Measurements from ENCODE around the gene FAM32A. TPM values are rescaled to one million over a fixed set of nuclear protein-coding genes. Genes with fewer than 3 reads are reported as not detected.

The FAM32A gene
- total RNA-seq, 1 donor from 2014 or later = 64.0 TPM

Other genes with a start within 250 kb of the FAM32A start
- gene OR10H4, start 236.4 kb upstream of the FAM32A start, total RNA-seq (ENCODE audit: insufficient read depth, low replicate concordance) = 0.96 TPM
- gene TPM4, start 108.9 kb upstream of the FAM32A start, total RNA-seq (ENCODE audit: insufficient read depth, low replicate concordance) = 700 TPM
- 34.4 TPM for gene RAB8A, start 73.5 kb upstream of the FAM32A start, total RNA-seq (ENCODE audit: insufficient read depth, low replicate concordance)
- gene HSH2D, start 41.7 kb upstream of the FAM32A start, total RNA-seq (ENCODE audit: insufficient read depth, low replicate concordance) = 1.7 TPM
- gene CIB3, start 11.9 kb upstream of the FAM32A start, total RNA-seq (ENCODE audit: insufficient read depth, low replicate concordance) = not detected
- 16.1 TPM for gene AP1M1, start 12.5 kb downstream of the FAM32A start, total RNA-seq (ENCODE audit: insufficient read depth, low replicate concordance)
- gene KLF2, start 139.4 kb downstream of the FAM32A start, total RNA-seq (ENCODE audit: insufficient read depth, low replicate concordance) = 65.2 TPM